Measurements from ENCODE around the gene STAG1.
"Not testable (repeated sequence)": the region's sequence is repeated elsewhere in the genome, so short reads cannot be mapped to it uniquely, and the experiment has no call there.

STAG1 gene

GRCh38 chr3:136752172-136752421 lies at the start of gene STAG1:
Gene STAG1 (minus strand): TSS chr3:136752378. CDS start chr3:136630898, 121,480 bp downstream.
- no peak for DNase-seq (ENCODE audit: low spot score)

- DNase-seq (ENCODE audit: low spot score): not testable (repeated sequence)
Observed at GRCh38 chr3:136801146-136801545, 49.0 kb upstream of the STAG1 start.

- no peak for DNase-seq (ENCODE audit: low spot score)
Observed at GRCh38 chr3:136792556-136793330, 40.6 kb upstream of the STAG1 start.

- no peak for DNase-seq (ENCODE audit: low spot score)
Observed at GRCh38 chr3:136790786-136791185, 38.6 kb upstream of the STAG1 start.

- no peak for DNase-seq (ENCODE audit: low spot score)
Observed at GRCh38 chr3:136789976-136790375, 37.8 kb upstream of the STAG1 start.

- no peak for DNase-seq (ENCODE audit: low spot score)
Observed at GRCh38 chr3:136788154-136788553, 36.0 kb upstream of the STAG1 start.

- peak; percentile 13 for DNase-seq (ENCODE audit: low spot score)
Observed at GRCh38 chr3:136787349-136787748, 35.2 kb upstream of the STAG1 start.

- DNase-seq (ENCODE audit: low spot score): no peak
Observed at GRCh38 chr3:136783708-136784191, 31.6 kb upstream of the STAG1 start.

- DNase-seq (ENCODE audit: low spot score): no peak
Observed at GRCh38 chr3:136780741-136781140, 28.6 kb upstream of the STAG1 start.

GRCh38 chr3:136778865-136779264 lies 26.7 kb upstream of the STAG1 start:
- no peak for DNase-seq (ENCODE audit: low spot score)

- no peak for DNase-seq (ENCODE audit: low spot score)
Observed at GRCh38 chr3:136772709-136773108, 20.5 kb upstream of the STAG1 start.

- not testable (repeated sequence) for DNase-seq (ENCODE audit: low spot score)
Observed at GRCh38 chr3:136758160-136759102, 6.3 kb upstream of the STAG1 start.

- no peak for DNase-seq (ENCODE audit: low spot score)
Observed at GRCh38 chr3:136755192-136755591, 3.0 kb upstream of the STAG1 start.

- no peak for DNase-seq (ENCODE audit: low spot score)
Observed at GRCh38 chr3:136753326-136753939, 1.3 kb upstream of the STAG1 start.

- DNase-seq (ENCODE audit: low spot score): peak; percentile 98
Observed at GRCh38 chr3:136752422-136753325, 496 bp upstream of the STAG1 start.

GRCh38 chr3:136751316-136752171 lies 634 bp downstream of the STAG1 start:
- peak; percentile 57 for DNase-seq (ENCODE audit: low spot score)

- DNase-seq (ENCODE audit: low spot score): no peak
Observed at GRCh38 chr3:136750897-136751315, 1.3 kb downstream of the STAG1 start.

- DNase-seq (ENCODE audit: low spot score): peak; percentile 11
Observed at GRCh38 chr3:136750209-136750896, 1.8 kb downstream of the STAG1 start.

- DNase-seq (ENCODE audit: low spot score): not testable (repeated sequence)
Observed at GRCh38 chr3:136749602-136750001, 2.6 kb downstream of the STAG1 start.

GRCh38 chr3:136749091-136749490 lies 3.1 kb downstream of the STAG1 start:
- no peak for DNase-seq (ENCODE audit: low spot score)

All from CD4-positive, alpha-beta T cell treated with Interleukin-6 at 100 ng/mL for 8 hours (primary cell).